Bronchial epithelial cell (primary cell): ENCODE results near the gene THRSP. TPM values are rescaled to one million over a fixed set of nuclear protein-coding genes. Genes with fewer than 3 reads are reported as not detected.

Experiments
- DNase-seq: peaks from one replicate; pipeline ENCODE4 v3.0.0-alpha.2; 2010; ENCODE audit warnings: low read depth
- FAIRE-seq: peaks from 2 replicates; lab custom pipeline; 2011; peaks lifted over from hg19 to GRCh38; lab: Jason Lieb, UNC
- H3K27me3 ChIP-seq: 2 replicates; pipeline ENCODE4 v1.5.1; 2011; ENCODE audit warnings: low read length; ENCODE audit not compliant: control insufficient read depth, insufficient read depth
- H3K36me3 ChIP-seq: 2 replicates; pipeline ENCODE4 v1.5.1; 2011; ENCODE audit warnings: low read length; ENCODE audit not compliant: control insufficient read depth, insufficient read depth
- H3K4me3 ChIP-seq: 2 replicates; pipeline ENCODE4 v1.5.1; 2011; ENCODE audit warnings: mild to moderate bottlenecking, low read depth, low read length, control low read depth
- CTCF ChIP-seq: IDR thresholded peaks from 2 replicates; pipeline ENCODE4 v1.5.1; 2011; ENCODE audit warnings: mild to moderate bottlenecking, moderate library complexity, low read length, control low read depth, inconsistent platforms; ENCODE audit not compliant: insufficient read depth, severe bottlenecking
- total RNA-seq: library from RNA; depleted of rRNA; stranded (reverse); fragments of >200 nt; gene quantifications from 2 replicates; pipeline ENCODE4 v1.2.1, GENCODE V29; 2014

Gene THRSP
- total RNA-seq, 1 donor from 2014 or later = not detected

- no peak overlapping the region for H3K4me3 ChIP-seq
- H3K36me3 ChIP-seq = no peaks in the 10 kb centered on the region
- no peak for DNase-seq
- H3K27me3 ChIP-seq = no peaks in the 10 kb centered on the region
- FAIRE-seq = no peak
- TF ChIP-seq CTCF = no peak
Observed at GRCh38 chr11:78031629-78032028, 32.0 kb upstream of the THRSP start.

GRCh38 chr11:78032090-78032489, 31.6 kb upstream of the THRSP start:
- no peak for TF ChIP-seq CTCF
- H3K4me3 ChIP-seq = no peak overlapping the region
- no peaks in the 10 kb centered on the region for H3K27me3 ChIP-seq
- FAIRE-seq (no peak), DNase-seq (no peak)
- no peaks in the 10 kb centered on the region for H3K36me3 ChIP-seq

- no peaks in the 10 kb centered on the region for H3K27me3 ChIP-seq
- H3K36me3 ChIP-seq = no peaks in the 10 kb centered on the region
- no peak overlapping the region for H3K4me3 ChIP-seq
- DNase-seq (no peak), FAIRE-seq (no peak)
- no peak for TF ChIP-seq CTCF
Observed at GRCh38 chr11:78033040-78033439, 30.6 kb upstream of the THRSP start.

- no peaks in the 10 kb centered on the region for H3K27me3 ChIP-seq
- FAIRE-seq (no peak), DNase-seq (no peak)
- no peak for TF ChIP-seq CTCF
- no peaks in the 10 kb centered on the region for H3K36me3 ChIP-seq
- H3K4me3 ChIP-seq = no peak overlapping the region
Observed at GRCh38 chr11:78034623-78035022, 29.0 kb upstream of the THRSP start.

- TF ChIP-seq CTCF = no peak
- no peaks in the 10 kb centered on the region for H3K36me3 ChIP-seq
- H3K4me3 ChIP-seq = no peak overlapping the region
- FAIRE-seq (no peak), DNase-seq (no peak)
- H3K27me3 ChIP-seq = no peaks in the 10 kb centered on the region
Observed at GRCh38 chr11:78036313-78036712, 27.3 kb upstream of the THRSP start.

- no peaks in the 10 kb centered on the region for H3K36me3 ChIP-seq
- no peak overlapping the region for H3K4me3 ChIP-seq
- FAIRE-seq = no peak
- H3K27me3 ChIP-seq = no peaks in the 10 kb centered on the region
- peak; percentile 18 for DNase-seq
- TF ChIP-seq CTCF = no peak
Observed at GRCh38 chr11:78037056-78037455, 26.6 kb upstream of the THRSP start.
